Loucy (cell line): Measurements from ENCODE around the gene SCYL3.

Experiments
- H2AFZ ChIP-seq: fragments of 200-600 bp; sonication (generic); 2 replicates; pipeline ENCODE4 v1.6.0; 2016; ENCODE audit warnings: antibody characterized with exemption, mild to moderate bottlenecking, low read length, moderate library complexity
- H3F3A ChIP-seq: fragments of 200-600 bp; 2 replicates; pipeline ENCODE4 v1.6.0; 2016; ENCODE audit warnings: antibody characterized with exemption, low read depth, mild to moderate bottlenecking
- H3K27me3 ChIP-seq: fragments of 200-600 bp; sonication (generic); 2 replicates; pipeline ENCODE4 v1.6.1; 2014; ENCODE audit warnings: low read length, mild to moderate bottlenecking; ENCODE audit not compliant: insufficient read depth, poor library complexity, severe bottlenecking
- H3K36me3 ChIP-seq: fragments of 200-600 bp; sonication (generic); 2 replicates; pipeline ENCODE4 v1.6.1; 2016; ENCODE audit warnings: low read length; ENCODE audit not compliant: insufficient read depth
- H3K4me1 ChIP-seq: fragments of 200-600 bp; sonication (generic); 2 replicates; pipeline ENCODE4 v1.5.1; 2014; ENCODE audit warnings: low read length, mild to moderate bottlenecking; ENCODE audit not compliant: insufficient read depth, poor library complexity, severe bottlenecking
- H3K4me2 ChIP-seq: fragments of 200-600 bp; sonication (generic); 2 replicates; pipeline ENCODE4 v1.6.0; 2014; ENCODE audit warnings: antibody characterized with exemption, low read length, low read depth, mild to moderate bottlenecking; ENCODE audit not compliant: poor library complexity, severe bottlenecking
- H3K4me3 ChIP-seq: fragments of 200-600 bp; sonication (generic); 2 replicates; pipeline ENCODE4 v1.5.1; 2014; ENCODE audit warnings: low read length, mild to moderate bottlenecking, mixed read lengths; ENCODE audit not compliant: poor library complexity, severe bottlenecking
- H3K79me2 ChIP-seq: fragments of 200-600 bp; sonication (generic); 2 replicates; pipeline ENCODE4 v1.6.1; 2014; ENCODE audit warnings: low read length; ENCODE audit not compliant: insufficient read depth
- H3K9ac ChIP-seq: fragments of 200-600 bp; sonication (generic); 2 replicates; pipeline ENCODE4 v1.6.0; 2014; ENCODE audit warnings: mild to moderate bottlenecking, low read depth, low read length, moderate library complexity; ENCODE audit not compliant: poor library complexity, severe bottlenecking
- H3K9me2 ChIP-seq: fragments of 200-600 bp; sonication (generic); replicated peaks from 2 replicates; pipeline ENCODE4 v1.6.1; 2016; ENCODE audit warnings: low read depth, low read length, mixed read lengths
- H3K9me3 ChIP-seq: fragments of 200-600 bp; sonication (generic); 2 replicates; pipeline ENCODE4 v1.6.1; 2014; ENCODE audit warnings: mild to moderate bottlenecking, antibody characterized with exemption, low read length, low read depth; ENCODE audit not compliant: insufficient read depth
- H4K20me1 ChIP-seq: fragments of 200-600 bp; sonication (generic); 2 replicates; pipeline ENCODE4 v1.6.0; 2014; ENCODE audit warnings: antibody characterized with exemption, low read length, mild to moderate bottlenecking; ENCODE audit not compliant: insufficient read depth, poor library complexity, severe bottlenecking
- EZH2phosphoT487 ChIP-seq: fragments of 200-600 bp; IDR thresholded peaks from 2 replicates; pipeline ENCODE4 v1.6.1; 2018; ENCODE audit warnings: antibody characterized with exemption, mild to moderate bottlenecking, moderate library complexity, borderline replicate concordance
- TF ChIP-seq, protein P1 (sequence below): fragments of 200-600 bp; sonication (generic); conservative IDR thresholded peaks from 2 replicates; pipeline ENCODE4 v1.5.1; 2014; ENCODE audit warnings: mild to moderate bottlenecking, antibody characterized with exemption, low read length

SCYL3 gene, protein sequence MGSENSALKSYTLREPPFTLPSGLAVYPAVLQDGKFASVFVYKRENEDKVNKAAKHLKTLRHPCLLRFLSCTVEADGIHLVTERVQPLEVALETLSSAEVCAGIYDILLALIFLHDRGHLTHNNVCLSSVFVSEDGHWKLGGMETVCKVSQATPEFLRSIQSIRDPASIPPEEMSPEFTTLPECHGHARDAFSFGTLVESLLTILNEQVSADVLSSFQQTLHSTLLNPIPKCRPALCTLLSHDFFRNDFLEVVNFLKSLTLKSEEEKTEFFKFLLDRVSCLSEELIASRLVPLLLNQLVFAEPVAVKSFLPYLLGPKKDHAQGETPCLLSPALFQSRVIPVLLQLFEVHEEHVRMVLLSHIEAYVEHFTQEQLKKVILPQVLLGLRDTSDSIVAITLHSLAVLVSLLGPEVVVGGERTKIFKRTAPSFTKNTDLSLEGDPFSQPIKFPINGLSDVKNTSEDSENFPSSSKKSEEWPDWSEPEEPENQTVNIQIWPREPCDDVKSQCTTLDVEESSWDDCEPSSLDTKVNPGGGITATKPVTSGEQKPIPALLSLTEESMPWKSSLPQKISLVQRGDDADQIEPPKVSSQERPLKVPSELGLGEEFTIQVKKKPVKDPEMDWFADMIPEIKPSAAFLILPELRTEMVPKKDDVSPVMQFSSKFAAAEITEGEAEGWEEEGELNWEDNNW

DNA sequence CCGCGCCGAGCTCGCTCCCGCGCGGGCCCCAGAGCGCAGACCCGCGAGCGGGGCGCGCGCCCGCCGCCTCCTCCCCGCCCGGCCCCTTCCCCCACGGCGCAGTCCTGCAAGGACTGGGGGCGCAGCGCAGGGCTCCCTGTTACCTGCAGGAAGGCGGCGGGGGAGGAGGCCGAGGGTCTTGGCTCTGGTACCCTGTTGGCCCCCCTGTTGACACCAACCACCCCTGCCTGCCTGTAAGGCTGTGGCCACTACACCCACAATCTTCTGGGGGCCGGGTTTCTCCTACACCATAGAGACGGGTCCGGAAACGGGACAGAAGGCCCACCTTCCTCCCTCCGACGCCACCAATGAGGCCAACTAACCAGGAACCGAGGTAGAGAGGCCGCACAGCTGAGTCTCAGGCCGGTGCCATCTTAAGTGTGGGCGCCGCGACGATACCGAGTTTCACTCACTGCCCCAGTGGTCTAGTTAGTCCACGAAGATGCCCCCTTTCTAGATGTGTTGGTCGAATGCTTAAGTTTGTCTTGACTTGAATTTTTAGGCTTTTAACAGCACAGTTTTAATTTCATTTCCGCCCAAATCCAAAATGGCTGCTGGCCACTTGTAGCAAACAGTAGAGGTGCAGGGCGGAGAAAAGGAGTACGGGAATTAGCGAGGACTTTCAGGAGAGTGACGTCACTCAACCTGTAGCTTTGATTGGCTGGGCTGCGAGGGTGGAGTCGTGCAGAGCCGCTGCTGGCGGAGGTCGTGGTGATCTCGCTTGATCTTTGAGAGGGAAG is at the start of gene SCYL3:
Gene SCYL3 (minus strand): TSS at position 252 of the 779 bp plus-strand sequence. CDS start 5,056 bp downstream, outside the sequence.
- H3K4me3 ChIP-seq, result peak within 1 kb of the TSS; percentile 91
- peaks cover 11% of the 10 kb centered on the region; the same call in 1 of the 2 replicates for H3F3A ChIP-seq
- TF ChIP-seq EZH2phosphoT487, result no peak
- TF ChIP-seq, protein P1, sequence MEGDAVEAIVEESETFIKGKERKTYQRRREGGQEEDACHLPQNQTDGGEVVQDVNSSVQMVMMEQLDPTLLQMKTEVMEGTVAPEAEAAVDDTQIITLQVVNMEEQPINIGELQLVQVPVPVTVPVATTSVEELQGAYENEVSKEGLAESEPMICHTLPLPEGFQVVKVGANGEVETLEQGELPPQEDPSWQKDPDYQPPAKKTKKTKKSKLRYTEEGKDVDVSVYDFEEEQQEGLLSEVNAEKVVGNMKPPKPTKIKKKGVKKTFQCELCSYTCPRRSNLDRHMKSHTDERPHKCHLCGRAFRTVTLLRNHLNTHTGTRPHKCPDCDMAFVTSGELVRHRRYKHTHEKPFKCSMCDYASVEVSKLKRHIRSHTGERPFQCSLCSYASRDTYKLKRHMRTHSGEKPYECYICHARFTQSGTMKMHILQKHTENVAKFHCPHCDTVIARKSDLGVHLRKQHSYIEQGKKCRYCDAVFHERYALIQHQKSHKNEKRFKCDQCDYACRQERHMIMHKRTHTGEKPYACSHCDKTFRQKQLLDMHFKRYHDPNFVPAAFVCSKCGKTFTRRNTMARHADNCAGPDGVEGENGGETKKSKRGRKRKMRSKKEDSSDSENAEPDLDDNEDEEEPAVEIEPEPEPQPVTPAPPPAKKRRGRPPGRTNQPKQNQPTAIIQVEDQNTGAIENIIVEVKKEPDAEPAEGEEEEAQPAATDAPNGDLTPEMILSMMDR, result no peak
- H3K4me1 ChIP-seq, result peaks cover 45% of the 10 kb centered on the region
- H3K27me3 ChIP-seq, result peaks cover 4% of the 10 kb centered on the region
- no peaks in the 10 kb centered on the region for H4K20me1 ChIP-seq
- peak within 1 kb of the TSS; percentile 99 for H3K9ac ChIP-seq
- H3K9me2 ChIP-seq, result no peaks in the 10 kb centered on the region
- H3K4me2 ChIP-seq, result peak within 1 kb of the TSS; percentile 97
- no peaks in the 10 kb centered on the region for H3K9me3 ChIP-seq
- H3K36me3 ChIP-seq, result no peaks in the 10 kb centered on the region
- peaks cover 38% of the 10 kb centered on the region for H3K79me2 ChIP-seq
- peak within 1 kb of the TSS; percentile 97 for H2AFZ ChIP-seq

DNA sequence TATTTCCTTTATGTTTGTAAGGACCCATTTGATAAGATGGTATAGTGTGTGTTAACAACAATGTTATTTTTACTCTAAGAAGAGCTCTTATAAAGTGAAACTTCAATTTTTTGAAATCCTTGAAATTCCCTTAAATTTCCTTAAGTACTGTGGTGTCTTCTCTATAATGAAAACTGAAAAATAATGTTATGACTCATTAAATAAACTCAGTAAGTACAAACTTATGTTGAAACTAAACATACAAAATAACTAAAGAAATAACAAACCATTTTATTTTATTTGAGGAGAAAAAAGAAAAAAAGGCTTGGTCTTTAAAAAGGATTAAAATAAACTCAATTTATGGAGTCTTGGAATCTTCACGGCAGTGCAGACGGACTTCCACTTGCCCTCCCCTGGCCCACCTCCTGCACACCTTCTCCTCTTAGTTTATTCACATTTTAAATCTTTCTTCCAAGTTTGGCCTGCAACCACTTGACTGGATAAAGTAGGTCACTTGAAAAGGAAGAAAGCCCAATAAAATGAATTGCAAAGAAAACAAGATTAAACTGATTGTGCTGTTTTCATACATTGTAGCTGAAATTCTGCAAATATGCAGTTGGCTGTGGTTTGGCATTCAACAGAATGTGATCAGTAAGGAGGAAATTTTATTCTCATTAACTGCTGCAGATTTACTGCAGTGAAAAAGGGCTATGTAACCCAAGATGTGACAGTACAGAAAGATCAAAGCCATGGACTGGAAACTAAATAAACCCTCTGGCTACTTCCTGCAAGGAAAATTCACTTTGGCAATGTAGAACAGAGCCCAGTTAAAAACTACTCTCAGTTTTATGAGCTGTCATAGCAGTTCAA is 48.5 kb upstream of the SCYL3 start:
- no peaks in the 10 kb centered on the region for H3K9me2 ChIP-seq
- H3K9ac ChIP-seq, result peak overlapping the region; percentile 31
- peaks cover 29% of the 10 kb centered on the region for H3K4me1 ChIP-seq
- TF ChIP-seq, protein P1, result no peak
- TF ChIP-seq EZH2phosphoT487, result no peak
- no peaks in the 10 kb centered on the region for H3K27me3 ChIP-seq
- H2AFZ ChIP-seq, result no peak overlapping the region
- no peaks in the 10 kb centered on the region for H3K79me2 ChIP-seq
- no peaks in the 10 kb centered on the region for H4K20me1 ChIP-seq
- no peaks in the 10 kb centered on the region for H3K36me3 ChIP-seq
- peak overlapping the region; percentile 58 for H3K4me2 ChIP-seq
- no peaks in the 10 kb centered on the region for H3K9me3 ChIP-seq
- H3K4me3 ChIP-seq, result peak overlapping the region; percentile 41
- peaks cover 9% of the 10 kb centered on the region; the same call in 1 of the 2 replicates for H3F3A ChIP-seq
